Cardiac fibroblast (primary cell): Measurements from ENCODE around the gene MKX.

Experiments used
- DNase-seq, 2 donors: peaks; one replicate each; pipeline versions ENCODE4 v3.0.0 to v3.0.0-alpha.2; 2010; ENCODE audit warnings: low read depth in 2 of 2
- H3K4me3 ChIP-seq, 2 donors: replicated peaks in 1 of 2; 1 replicate in 1 of 2; 2 replicates in 1 of 2; pipeline ENCODE4 v1.5.1; 2011; ENCODE audit warnings: low read depth in 2 of 2, low read length in 2 of 2, mild to moderate bottlenecking in 2 of 2, moderate library complexity in 1 of 2
- TF ChIP-seq, protein P1 (sequence below): IDR thresholded peaks from one replicate; pipeline ENCODE4 v1.5.1; 2011; ENCODE audit warnings: low read depth, mild to moderate bottlenecking, low read length, inconsistent platforms

MKX gene

DNA sequence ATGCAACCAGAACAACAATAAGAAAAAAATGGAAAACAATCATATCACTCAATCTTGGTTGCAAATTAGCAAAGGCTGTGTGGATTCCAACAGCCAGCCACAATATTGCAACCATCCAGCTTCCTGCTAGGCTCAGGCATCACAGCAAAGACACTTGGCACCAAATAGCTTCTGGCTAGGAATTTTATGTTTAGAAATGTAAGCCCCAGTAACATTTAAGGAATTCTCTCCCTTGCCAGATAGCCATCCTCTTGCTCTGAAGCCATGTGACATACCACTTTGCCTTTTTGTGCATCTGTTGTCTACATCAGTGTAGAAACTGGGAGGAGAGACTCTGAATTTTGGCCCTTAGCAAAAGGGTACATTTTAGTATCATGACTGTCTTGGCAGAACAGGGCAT lies 22.2 kb downstream of the MKX start:
- TF ChIP-seq, protein P1, sequence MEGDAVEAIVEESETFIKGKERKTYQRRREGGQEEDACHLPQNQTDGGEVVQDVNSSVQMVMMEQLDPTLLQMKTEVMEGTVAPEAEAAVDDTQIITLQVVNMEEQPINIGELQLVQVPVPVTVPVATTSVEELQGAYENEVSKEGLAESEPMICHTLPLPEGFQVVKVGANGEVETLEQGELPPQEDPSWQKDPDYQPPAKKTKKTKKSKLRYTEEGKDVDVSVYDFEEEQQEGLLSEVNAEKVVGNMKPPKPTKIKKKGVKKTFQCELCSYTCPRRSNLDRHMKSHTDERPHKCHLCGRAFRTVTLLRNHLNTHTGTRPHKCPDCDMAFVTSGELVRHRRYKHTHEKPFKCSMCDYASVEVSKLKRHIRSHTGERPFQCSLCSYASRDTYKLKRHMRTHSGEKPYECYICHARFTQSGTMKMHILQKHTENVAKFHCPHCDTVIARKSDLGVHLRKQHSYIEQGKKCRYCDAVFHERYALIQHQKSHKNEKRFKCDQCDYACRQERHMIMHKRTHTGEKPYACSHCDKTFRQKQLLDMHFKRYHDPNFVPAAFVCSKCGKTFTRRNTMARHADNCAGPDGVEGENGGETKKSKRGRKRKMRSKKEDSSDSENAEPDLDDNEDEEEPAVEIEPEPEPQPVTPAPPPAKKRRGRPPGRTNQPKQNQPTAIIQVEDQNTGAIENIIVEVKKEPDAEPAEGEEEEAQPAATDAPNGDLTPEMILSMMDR = no peak
- DNase-seq = no peak
- H3K4me3 ChIP-seq = no peak overlapping the region

DNA sequence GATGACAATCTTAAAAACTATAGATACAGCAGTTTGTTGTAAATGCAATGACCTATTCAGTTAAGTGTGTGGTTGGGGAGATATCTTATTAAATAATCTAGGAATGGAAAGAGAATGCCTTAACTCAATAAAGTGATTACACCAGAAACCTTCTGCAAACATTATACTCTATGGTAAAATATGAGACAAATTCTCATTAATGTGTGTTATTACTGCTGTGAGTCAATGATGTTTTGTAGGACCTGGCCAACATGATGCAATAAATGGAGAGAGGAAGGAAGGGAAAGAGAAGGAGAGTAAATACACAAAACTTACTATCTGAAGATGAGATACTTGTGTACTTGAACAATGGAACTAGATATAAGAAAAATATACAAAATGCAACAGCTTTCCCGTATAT lies 25.1 kb downstream of the MKX start:
- TF ChIP-seq, protein P1 = no peak
- DNase-seq = no peak
- no peak overlapping the region for H3K4me3 ChIP-seq

DNA sequence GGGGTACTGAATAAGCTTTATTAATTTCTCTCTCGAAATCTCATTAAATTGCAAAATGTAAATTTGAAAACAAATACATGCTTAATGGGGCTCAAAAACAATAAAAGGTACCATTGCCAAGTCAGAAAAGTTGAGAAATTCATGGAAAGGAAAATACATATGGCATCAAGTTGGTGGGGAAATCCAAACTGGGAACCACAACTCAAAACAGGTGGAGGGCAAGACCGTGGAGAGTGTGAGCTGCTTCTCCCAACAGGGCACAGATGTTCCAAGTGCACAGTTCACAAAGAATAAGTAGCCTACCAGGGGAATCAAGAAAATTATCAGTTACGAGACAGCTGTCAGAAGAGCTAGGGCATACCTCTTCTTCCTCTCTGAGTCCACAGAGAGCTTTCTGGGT lies 26.6 kb downstream of the MKX start:
- TF ChIP-seq, protein P1 = no peak
- no peak for DNase-seq
- no peak overlapping the region for H3K4me3 ChIP-seq

DNA sequence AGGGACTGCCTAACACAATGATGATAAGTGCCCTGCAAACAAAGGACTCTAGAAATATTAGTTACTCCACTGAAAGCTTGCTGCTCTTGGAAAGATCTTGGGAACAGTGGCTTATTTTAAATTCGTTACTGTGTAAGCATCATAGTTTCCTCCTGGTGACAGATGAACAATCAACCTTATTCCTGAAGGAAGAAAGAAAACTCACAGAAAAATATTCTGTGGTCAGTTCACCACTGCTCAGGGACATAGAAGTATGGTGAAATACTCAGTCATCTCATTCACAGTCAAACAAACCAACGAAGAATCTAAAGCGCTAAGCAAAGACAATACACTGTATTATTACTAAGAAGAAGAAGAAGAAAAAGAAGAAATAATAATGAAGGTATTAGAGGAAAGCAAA lies 27.8 kb downstream of the MKX start:
- TF ChIP-seq, protein P1 = no peak
- no peak for DNase-seq
- no peak overlapping the region for H3K4me3 ChIP-seq

DNA sequence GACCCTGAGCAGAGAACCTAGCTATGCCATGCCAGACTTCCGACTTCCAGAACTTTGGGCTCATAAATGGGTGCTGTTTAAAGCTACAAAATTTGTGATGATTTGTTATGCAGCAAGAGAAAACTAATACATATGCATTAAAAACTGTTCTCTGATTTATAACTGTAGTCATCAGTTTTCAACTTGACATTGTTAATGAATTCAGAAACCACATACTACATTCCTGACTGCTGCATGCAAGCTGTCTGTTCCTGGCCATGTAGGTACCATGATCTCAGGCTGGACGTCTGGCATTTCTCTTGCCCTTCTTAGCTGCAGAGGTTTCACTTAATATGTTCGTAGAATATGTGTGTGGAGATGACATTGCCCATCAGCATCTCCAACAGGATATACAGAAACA lies 28.4 kb downstream of the MKX start:
- DNase-seq = no peak
- no peak overlapping the region for H3K4me3 ChIP-seq
- TF ChIP-seq, protein P1 = no peak

DNA sequence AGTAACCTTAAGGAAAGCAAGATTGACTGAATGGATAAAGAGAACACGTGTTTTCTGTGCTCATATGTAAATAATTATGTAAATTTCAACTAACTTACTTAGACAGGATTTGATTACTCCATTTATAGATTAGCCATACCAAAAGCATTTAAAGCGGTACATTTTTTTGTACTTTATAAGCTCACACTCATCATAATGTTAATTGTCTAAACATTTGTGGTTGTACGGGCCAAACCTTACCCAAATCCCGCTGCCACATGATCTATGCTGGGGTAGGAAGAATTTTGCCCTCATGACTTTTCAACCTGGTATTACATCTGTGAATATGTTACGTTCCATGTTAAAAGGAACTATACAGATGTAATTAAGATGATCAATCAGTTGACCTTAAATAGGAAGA lies 29.1 kb downstream of the MKX start:
- no peak for DNase-seq

DNA sequence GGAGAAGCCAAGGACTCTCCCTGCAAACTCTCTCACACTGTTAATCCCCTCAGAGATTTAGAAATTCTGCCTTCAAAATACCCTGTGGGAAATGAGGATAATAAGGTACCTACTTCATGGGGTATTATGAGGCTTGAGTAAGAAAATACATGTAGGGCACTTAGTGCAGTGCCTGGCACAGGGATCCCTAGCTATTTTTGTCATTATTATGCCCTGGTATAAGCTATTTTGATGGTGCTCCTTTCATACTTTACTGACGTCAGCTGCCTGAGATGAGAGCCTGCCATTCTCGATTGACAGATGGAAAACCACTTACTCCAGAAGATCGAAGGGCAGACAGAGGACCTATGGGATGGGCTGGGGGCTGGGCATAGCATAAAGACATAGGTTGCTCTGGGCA lies 30.1 kb downstream of the MKX start:
- H3K4me3 ChIP-seq = no peak overlapping the region
- TF ChIP-seq, protein P1 = no peak
- no peak for DNase-seq

More for the DNA sequence above, 29.1 kb downstream of the MKX start:
- H3K4me3 ChIP-seq = no peak overlapping the region
- TF ChIP-seq, protein P1 = no peak
